KBM-7 (cell line): ENCODE data around the gene FOXD1.
"Not testable (repeated sequence)": the region's sequence is repeated elsewhere in the genome, so short reads cannot be mapped to it uniquely, and the experiment has no call there.

Experiments
- DNase-seq: peaks from one replicate; pipeline ENCODE4 v3.0.0-alpha.2; 2015
- in situ Hi-C: fragments of 300-500 bp; cut with MboI; formaldehyde crosslinking; loops from 2 replicates; pipeline ENCODE4 v1.14.3; 2020; ENCODE audit warnings: low sequenced_read_pairs, low pct_unique_long_range_greater_than_20kb, mixed read lengths

Gene FOXD1

GRCh38 chr5:73469878-73470277, 21.3 kb upstream of the FOXD1 start:
- no peak for DNase-seq
- in situ Hi-C loops, result no loop called here

DNA sequence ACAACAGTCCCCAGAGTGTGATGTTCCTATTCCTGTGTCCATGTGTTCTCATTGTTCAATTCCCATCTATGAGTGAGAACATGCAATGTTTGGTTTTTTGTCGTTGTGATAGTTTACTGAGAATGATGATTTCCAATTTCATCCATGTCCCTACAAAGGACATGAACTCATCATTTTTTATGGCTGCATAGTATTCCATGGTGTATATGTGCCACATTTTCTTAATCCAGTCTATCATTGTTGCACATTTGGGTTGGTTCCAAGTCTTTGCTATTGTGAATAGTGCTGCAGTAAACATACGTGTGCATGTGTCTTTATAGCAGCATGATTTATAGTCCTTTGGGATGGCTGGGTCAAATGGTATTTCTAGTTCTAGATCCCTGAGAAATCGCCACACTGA, 20.1 kb upstream of the FOXD1 start:
- in situ Hi-C loops, result not testable (repeated sequence)

GRCh38 chr5:73464016-73464745, 15.6 kb upstream of the FOXD1 start:
- DNase-seq, result no peak
- in situ Hi-C loops, result no loop called here

More for the DNA sequence above, 20.1 kb upstream of the FOXD1 start:
- not testable (repeated sequence) for DNase-seq

GRCh38 chr5:73460133-73460532, 11.6 kb upstream of the FOXD1 start:
- in situ Hi-C loops, result no loop called here
- DNase-seq, result no peak

DNA sequence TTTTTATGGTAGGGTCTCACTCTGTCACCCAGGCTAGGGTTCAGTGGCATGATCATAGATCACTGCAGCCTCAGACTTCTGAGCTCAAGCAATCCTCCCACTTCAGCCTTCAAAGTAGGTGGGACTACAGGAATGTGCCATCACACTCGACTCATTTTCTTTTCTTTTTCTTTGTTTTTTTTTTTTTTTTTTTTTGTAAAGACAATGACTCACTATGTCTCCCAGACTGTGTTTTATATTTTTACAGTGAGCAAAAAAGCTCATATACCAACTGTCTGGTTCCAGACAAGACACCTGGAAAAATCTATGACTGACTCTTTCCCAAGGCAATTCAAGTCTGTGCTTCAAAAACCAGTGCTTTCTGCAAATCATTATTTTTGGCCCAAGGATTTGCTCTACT, 10.8 kb upstream of the FOXD1 start:
- DNase-seq, result no peak
- in situ Hi-C loops, result no loop called here

GRCh38 chr5:73456462-73456861, 7.9 kb upstream of the FOXD1 start:
- in situ Hi-C loops, DNase-seq: not testable (repeated sequence)

- peak; percentile 60 for DNase-seq
- in situ Hi-C loops, result no loop called here
Observed at GRCh38 chr5:73454379-73455036, 5.9 kb upstream of the FOXD1 start.

DNA sequence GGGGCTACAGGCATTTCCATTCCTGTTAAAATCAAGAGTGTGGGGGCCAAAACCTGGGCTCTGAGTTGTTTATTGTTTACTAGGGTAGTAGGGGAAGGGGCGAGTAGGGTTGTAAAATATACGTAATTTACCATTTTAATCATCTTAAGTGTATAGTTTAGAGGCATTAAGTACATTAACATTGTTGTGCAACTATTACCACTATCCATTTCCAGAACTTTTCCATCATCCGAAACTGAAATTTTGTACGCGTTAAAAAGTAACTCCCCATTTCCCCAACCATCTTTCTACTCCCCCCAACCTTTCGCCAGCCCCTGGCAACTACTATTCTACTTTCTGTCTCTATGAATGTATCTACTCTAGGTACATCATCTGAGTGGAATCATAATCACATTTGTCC, 3.6 kb upstream of the FOXD1 start:
- in situ Hi-C loops, result no loop called here
- no peak for DNase-seq

DNA sequence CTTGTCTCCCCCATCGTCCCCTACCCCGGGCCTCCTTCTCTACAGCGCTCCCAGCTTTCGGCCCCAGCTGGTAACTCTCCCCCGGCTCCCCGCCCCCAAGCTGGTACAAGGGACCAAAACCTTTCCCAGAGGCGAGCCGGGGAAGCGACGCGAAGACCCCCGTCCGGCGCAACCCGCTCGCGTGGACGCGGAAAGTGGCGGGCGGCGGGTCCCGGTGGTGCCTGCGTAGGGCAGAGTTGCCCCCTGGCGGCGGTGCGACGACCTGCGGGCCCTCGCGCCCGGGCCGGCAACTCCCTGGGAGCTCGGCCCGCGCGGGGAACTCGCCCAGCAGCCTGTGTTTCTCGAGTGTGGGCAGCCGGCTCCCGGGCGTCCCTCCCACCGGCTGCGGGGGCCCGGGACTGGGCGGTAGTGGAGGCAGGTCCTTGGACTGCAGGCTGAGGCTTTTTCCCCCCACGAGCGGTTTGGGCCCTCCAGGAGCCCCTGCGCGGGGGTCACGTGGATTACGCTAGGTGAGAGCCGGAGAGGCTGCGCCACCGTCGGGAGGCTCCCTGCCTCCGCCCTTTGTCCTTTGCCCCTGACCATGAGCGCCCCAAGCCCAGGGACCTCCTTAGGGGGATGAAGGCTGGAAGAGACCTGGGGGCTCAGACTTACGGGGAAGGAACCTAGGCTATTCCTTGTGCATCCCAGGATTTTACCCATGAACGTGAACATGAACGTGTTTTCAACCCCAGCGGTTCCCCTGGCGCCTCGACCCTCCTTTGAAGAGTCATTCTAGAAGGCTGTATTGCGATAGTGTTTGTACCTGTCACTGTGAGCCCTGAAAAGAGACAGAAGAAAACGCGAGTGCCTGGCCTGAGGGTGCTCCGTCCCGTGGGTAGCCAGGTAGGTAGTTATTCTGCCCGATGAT, 2.9 kb upstream of the FOXD1 start:
- in situ Hi-C loops, result no loop called here
- DNase-seq, result peak; percentile 60

DNA sequence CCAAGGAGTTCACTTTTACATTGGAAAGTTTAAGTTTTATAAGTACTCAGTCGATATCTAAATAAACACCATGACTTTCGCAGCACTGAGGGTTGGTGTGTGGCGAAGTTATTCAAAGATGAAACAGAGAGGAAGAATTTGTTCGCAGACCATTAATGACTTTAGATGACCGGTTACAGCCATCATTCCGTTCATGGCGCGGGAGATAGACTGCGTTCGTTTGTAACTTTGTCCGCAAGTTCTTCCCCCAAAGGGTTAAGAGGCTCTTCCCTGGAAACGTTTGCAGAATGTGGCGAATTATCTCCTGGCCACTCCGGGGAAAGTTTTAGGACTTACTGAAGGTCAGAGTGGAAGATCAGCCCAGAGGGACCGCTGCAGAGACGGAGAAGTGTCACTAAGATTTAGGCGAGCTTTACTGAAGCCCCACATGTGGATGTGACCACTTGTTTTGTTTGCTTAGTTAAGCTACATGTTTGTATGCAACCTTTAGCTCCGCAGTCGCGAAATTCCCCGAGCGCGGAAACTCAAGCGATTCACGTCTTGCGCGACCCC, 2.2 kb upstream of the FOXD1 start:
- DNase-seq, result no peak
- in situ Hi-C loops, result no loop called here

GRCh38 chr5:73450137-73450536, 1.6 kb upstream of the FOXD1 start:
- DNase-seq, result no peak
- in situ Hi-C loops, result no loop called here

DNA sequence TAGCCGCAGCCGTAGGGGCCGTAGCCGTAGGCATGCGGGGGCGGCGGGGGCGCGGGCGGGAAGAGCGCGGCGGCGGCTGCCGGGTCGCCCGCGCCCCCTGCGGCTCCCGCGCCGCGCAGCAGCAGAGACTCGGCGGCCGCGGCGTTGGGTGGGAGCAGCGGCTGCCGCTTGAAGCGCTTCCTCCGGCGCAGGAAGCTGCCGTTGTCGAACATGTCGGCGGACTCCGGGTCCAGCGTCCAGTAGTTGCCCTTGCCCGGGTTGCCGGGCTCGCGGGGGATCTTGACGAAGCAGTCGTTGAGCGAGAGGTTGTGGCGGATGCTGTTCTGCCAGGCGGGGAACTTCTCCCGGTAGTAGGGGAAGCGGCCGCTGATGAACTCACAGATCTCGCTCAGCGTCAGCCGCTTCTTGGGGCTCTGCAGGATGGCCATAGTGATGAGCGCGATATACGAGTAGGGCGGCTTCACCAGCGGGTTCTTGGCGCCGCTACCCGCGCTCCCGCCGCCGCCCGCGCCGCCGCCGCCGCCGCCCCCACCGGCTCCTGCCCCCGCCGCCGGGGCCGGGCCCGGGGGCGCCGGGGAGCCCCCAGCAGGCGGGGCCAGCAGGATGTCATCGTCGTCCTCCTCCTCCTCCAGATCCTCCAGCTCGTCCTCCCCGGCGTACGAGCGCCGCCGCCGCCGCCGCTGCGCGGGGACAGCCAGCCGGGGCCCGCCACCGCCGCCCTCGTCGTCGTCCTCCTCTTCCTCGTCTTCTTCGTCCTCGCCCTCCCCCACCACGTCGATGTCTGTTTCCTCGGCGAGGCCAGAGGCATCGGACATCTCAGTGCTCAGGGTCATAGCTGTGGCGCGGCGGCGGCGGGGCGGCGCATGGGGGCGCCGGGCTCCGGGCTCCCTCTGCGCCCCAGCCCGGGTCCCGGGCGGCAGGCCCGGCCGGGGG, 781 bp downstream of the FOXD1 start:
- DNase-seq, result peak; percentile 61
- in situ Hi-C loops, result no loop called here

- DNase-seq, result peak; percentile 44
Observed at GRCh38 chr5:73446631-73447529, 1.7 kb downstream of the FOXD1 start.

GRCh38 chr5:73445665-73446630, 2.6 kb downstream of the FOXD1 start:
- in situ Hi-C loops, result no loop called here
- no peak for DNase-seq

More at GRCh38 chr5:73446631-73447529, 1.7 kb downstream of the FOXD1 start:
- in situ Hi-C loops, result no loop called here

GRCh38 chr5:73444499-73445438, 3.8 kb downstream of the FOXD1 start:
- in situ Hi-C loops, result no loop called here
- no peak for DNase-seq
